Measurements from ENCODE around the gene PDE4B.

- TF ChIP-seq CTCF (IDR thresholded peaks at IDR 0.05) = no peak
- TF ChIP-seq POLR2AphosphoS5 (IDR thresholded peaks at IDR 0.05) = no peak
- no peak for TF ChIP-seq POLR2A (IDR thresholded peaks at IDR 0.05; ENCODE audit: low read depth)
Observed at GRCh38 chr1:66197120-66197519, 404.4 kb downstream of the PDE4B start.

Data from esophagus muscularis mucosa (tissue), 3 donors.